GM23338 (cell line): ENCODE measurements around the gene TTC38.

Experiments used
- CREB1 ChIP-seq: fragments of 250-450 bp; sonication (Bioruptor Pico); IDR thresholded peaks from 2 replicates; pipeline ENCODE4 v1.5.0; 2020; ENCODE audit warnings: low read depth, mild to moderate bottlenecking, moderate library complexity
- EZH2 ChIP-seq: fragments of 200-600 bp; sonication (generic); IDR thresholded peaks from one replicate; pipeline ENCODE4 v1.8.0; 2017; ENCODE audit warnings: antibody characterized with exemption, mild to moderate bottlenecking, low read depth; ENCODE audit not compliant: unreplicated experiment
- EZH2phosphoT487 ChIP-seq: fragments of 200-600 bp; sonication (generic); IDR thresholded peaks from one replicate; pipeline ENCODE4 v1.8.1; 2018; ENCODE audit warnings: antibody characterized with exemption; ENCODE audit not compliant: unreplicated experiment
- JUNB ChIP-seq: IDR thresholded peaks from one replicate; pipeline ENCODE4 v1.6.1; 2016; ENCODE audit warnings: antibody characterized with exemption; ENCODE audit not compliant: unreplicated experiment
- POLR2AphosphoS5 ChIP-seq: IDR thresholded peaks from 2 replicates; pipeline ENCODE4 v1.6.1; 2016; ENCODE audit warnings: antibody characterized with exemption, low read depth
- STAT1 ChIP-seq: IDR thresholded peaks from one replicate; pipeline ENCODE4 v1.6.1; 2016; ENCODE audit warnings: antibody characterized with exemption; ENCODE audit not compliant: unreplicated experiment
- ZNF114 ChIP-seq: fragments of 250-450 bp; sonication (Bioruptor Pico); IDR thresholded peaks from 2 replicates; pipeline ENCODE4 v1.5.0; 2020; ENCODE audit warnings: mild to moderate bottlenecking, moderate library complexity
- ZNF331 ChIP-seq: fragments of 250-450 bp; sonication (Bioruptor Pico); IDR thresholded peaks from 2 replicates; pipeline ENCODE4 v1.5.0; 2020; ENCODE audit warnings: low read depth, mild to moderate bottlenecking, moderate library complexity
- TF ChIP-seq, protein P1 (sequence below), 2 experiments: fragments of 200-600 bp in 1 of 2; sonication (generic) in 1 of 2; conservative IDR thresholded peaks; 2 replicates each; pipeline versions ENCODE4 v1.5.1 to v1.6.1; 2016 to 2017; ENCODE audit warnings: antibody characterized with exemption in 2 of 2, low read depth in 2 of 2, mild to moderate bottlenecking in 2 of 2, moderate library complexity in 1 of 2
- TF ChIP-seq, protein P2 (sequence below): IDR thresholded peaks from one replicate; pipeline ENCODE4 v1.6.1; 2018; ENCODE audit warnings: antibody characterized with exemption; ENCODE audit not compliant: unreplicated experiment
- TF ChIP-seq, protein P3 (sequence below): IDR thresholded peaks from 2 replicates; pipeline ENCODE4 v1.6.1; 2016; ENCODE audit warnings: antibody characterized with exemption

DNA sequence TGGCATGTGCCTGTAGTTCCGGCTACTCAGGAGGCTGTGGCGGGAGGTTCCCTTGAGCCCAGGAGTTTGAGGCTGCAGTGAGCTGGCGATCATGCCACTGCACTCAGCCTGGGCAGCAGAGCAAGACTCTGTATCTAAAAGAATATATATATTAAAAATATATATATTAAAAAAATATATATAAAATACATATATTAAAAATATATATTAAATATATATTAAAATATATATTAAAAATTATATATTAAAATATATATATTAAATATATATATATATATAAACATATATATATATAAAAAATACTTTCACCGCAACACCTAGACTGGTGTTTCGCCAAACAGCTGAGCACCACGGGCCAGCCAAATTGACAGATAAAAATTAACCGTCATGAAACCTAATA is 8.8 kb downstream of the TTC38 start:
- TF ChIP-seq EZH2 (no peak), EZH2phosphoT487 (no peak), CREB1 (no peak), JUNB (no peak), ZNF114 (no peak), POLR2AphosphoS5 (no peak), STAT1 (no peak), ZNF331 (CRISPR knock-in tag) (no peak)
- TF ChIP-seq, protein P1, sequence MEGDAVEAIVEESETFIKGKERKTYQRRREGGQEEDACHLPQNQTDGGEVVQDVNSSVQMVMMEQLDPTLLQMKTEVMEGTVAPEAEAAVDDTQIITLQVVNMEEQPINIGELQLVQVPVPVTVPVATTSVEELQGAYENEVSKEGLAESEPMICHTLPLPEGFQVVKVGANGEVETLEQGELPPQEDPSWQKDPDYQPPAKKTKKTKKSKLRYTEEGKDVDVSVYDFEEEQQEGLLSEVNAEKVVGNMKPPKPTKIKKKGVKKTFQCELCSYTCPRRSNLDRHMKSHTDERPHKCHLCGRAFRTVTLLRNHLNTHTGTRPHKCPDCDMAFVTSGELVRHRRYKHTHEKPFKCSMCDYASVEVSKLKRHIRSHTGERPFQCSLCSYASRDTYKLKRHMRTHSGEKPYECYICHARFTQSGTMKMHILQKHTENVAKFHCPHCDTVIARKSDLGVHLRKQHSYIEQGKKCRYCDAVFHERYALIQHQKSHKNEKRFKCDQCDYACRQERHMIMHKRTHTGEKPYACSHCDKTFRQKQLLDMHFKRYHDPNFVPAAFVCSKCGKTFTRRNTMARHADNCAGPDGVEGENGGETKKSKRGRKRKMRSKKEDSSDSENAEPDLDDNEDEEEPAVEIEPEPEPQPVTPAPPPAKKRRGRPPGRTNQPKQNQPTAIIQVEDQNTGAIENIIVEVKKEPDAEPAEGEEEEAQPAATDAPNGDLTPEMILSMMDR (conservative IDR thresholded peaks at IDR 0.05; ENCODE audit: low read depth in 2 of 2): no peak
- TF ChIP-seq, protein P2, sequence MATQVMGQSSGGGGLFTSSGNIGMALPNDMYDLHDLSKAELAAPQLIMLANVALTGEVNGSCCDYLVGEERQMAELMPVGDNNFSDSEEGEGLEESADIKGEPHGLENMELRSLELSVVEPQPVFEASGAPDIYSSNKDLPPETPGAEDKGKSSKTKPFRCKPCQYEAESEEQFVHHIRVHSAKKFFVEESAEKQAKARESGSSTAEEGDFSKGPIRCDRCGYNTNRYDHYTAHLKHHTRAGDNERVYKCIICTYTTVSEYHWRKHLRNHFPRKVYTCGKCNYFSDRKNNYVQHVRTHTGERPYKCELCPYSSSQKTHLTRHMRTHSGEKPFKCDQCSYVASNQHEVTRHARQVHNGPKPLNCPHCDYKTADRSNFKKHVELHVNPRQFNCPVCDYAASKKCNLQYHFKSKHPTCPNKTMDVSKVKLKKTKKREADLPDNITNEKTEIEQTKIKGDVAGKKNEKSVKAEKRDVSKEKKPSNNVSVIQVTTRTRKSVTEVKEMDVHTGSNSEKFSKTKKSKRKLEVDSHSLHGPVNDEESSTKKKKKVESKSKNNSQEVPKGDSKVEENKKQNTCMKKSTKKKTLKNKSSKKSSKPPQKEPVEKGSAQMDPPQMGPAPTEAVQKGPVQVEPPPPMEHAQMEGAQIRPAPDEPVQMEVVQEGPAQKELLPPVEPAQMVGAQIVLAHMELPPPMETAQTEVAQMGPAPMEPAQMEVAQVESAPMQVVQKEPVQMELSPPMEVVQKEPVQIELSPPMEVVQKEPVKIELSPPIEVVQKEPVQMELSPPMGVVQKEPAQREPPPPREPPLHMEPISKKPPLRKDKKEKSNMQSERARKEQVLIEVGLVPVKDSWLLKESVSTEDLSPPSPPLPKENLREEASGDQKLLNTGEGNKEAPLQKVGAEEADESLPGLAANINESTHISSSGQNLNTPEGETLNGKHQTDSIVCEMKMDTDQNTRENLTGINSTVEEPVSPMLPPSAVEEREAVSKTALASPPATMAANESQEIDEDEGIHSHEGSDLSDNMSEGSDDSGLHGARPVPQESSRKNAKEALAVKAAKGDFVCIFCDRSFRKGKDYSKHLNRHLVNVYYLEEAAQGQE: no peak
- TF ChIP-seq, protein P3, sequence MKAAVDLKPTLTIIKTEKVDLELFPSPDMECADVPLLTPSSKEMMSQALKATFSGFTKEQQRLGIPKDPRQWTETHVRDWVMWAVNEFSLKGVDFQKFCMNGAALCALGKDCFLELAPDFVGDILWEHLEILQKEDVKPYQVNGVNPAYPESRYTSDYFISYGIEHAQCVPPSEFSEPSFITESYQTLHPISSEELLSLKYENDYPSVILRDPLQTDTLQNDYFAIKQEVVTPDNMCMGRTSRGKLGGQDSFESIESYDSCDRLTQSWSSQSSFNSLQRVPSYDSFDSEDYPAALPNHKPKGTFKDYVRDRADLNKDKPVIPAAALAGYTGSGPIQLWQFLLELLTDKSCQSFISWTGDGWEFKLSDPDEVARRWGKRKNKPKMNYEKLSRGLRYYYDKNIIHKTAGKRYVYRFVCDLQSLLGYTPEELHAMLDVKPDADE: no peak
